ENCODE results near the gene NRARP.

GRCh38 chr9:137270929-137271695 lies 31.0 kb downstream of the NRARP start:
- TF ChIP-seq PRDM4 (tag by site-specific recombination; IDR thresholded peaks at IDR 0.05), result no peak
- no peak for TF ChIP-seq ZNF501 (tag by site-specific recombination; IDR thresholded peaks at IDR 0.05)
- TF ChIP-seq MYNN (tag by site-specific recombination; IDR thresholded peaks at IDR 0.05; ENCODE audit: borderline replicate concordance), result no peak
- no peak for TF ChIP-seq ZNF639 (tag by site-specific recombination; IDR thresholded peaks at IDR 0.05)
- TF ChIP-seq GLI2 (tag by site-specific recombination; IDR thresholded peaks at IDR 0.05; ENCODE audit: borderline replicate concordance, low read depth), result no peak
- TF ChIP-seq ZNF544 (tag by site-specific recombination; IDR thresholded peaks at IDR 0.05), result no peak
